HG02884 (cell line): ENCODE measurements around the gene TMEM37.

Source experiments
- ATAC-seq: cut with Tn5 transposase; IDR thresholded peaks from one replicate; pipeline ENCODE4 v1.9.1; 2021; ENCODE audit warnings: mild to moderate bottlenecking, moderate library complexity; ENCODE audit not compliant: unreplicated experiment

Gene TMEM37

GRCh38 chr2:119451336-119452050 lies 19.8 kb downstream of the TMEM37 start:
- no peak for ATAC-seq

GRCh38 chr2:119453972-119454593 lies 22.4 kb downstream of the TMEM37 start:
- no peak for ATAC-seq

GRCh38 chr2:119455066-119455718 lies 23.5 kb downstream of the TMEM37 start:
- no peak for ATAC-seq

GRCh38 chr2:119460076-119460475 lies 28.4 kb downstream of the TMEM37 start:
- no peak for ATAC-seq

GRCh38 chr2:119461811-119462210 lies 30.2 kb downstream of the TMEM37 start:
- no peak for ATAC-seq

GRCh38 chr2:119462574-119462973 lies 30.9 kb downstream of the TMEM37 start:
- ATAC-seq = no peak

GRCh38 chr2:119463136-119463535 lies 31.5 kb downstream of the TMEM37 start:
- ATAC-seq = no peak

- ATAC-seq = no peak
Observed at GRCh38 chr2:119463990-119464389, 32.3 kb downstream of the TMEM37 start.

GRCh38 chr2:119464981-119465380 lies 33.3 kb downstream of the TMEM37 start:
- ATAC-seq = no peak

- no peak for ATAC-seq
Observed at GRCh38 chr2:119465687-119466086, 34.0 kb downstream of the TMEM37 start.

GRCh38 chr2:119466373-119466772 lies 34.7 kb downstream of the TMEM37 start:
- no peak for ATAC-seq

- peak; percentile 59 for ATAC-seq
Observed at GRCh38 chr2:119468154-119468955, 36.7 kb downstream of the TMEM37 start.

- no peak for ATAC-seq
Observed at GRCh38 chr2:119469131-119469530, 37.5 kb downstream of the TMEM37 start.

- ATAC-seq = no peak
Observed at GRCh38 chr2:119469661-119470297, 38.1 kb downstream of the TMEM37 start.

- no peak for ATAC-seq
Observed at GRCh38 chr2:119472749-119473148, 41.1 kb downstream of the TMEM37 start.

- no peak for ATAC-seq
Observed at GRCh38 chr2:119473621-119474370, 42.1 kb downstream of the TMEM37 start.

- ATAC-seq = no peak
Observed at GRCh38 chr2:119474371-119475224, 42.9 kb downstream of the TMEM37 start.

- no peak for ATAC-seq
Observed at GRCh38 chr2:119475225-119475856, 43.7 kb downstream of the TMEM37 start.

- ATAC-seq = no peak
Observed at GRCh38 chr2:119475857-119476244, 44.2 kb downstream of the TMEM37 start.
